HepG2 (cell line): ENCODE measurements around the gene SPRED3. TPM values are rescaled to one million over a fixed set of nuclear protein-coding genes. Genes with fewer than 3 reads are reported as not detected.

Experiments used
- ATAC-seq: fragments of 200-7000 bp; cut with Tn5 transposase; 3 replicates; pipeline ENCODE4 v1.9.1; 2020; ENCODE audit warnings: mild to moderate bottlenecking, moderate library complexity
- BruUV-seq: library from RNA; stranded (reverse); fragments of 400-500 nt; replicated peaks from 2 replicates; lab custom pipeline; 2021; lab: Mats Ljungman, UMichigan
- CTCF ChIA-PET: fragments of 300-600 bp; formaldehyde crosslinking; extraction: SDS; loops from one replicate; lab custom pipeline; 2021; ENCODE audit warnings: low total read pairs, inconsistent platforms, low intra/inter-chr PET ratio; lab: Yijun Ruan, JAX
- POLR2A ChIA-PET: fragments of 350-600 bp; sonication (Branson Sonifier 250); formaldehyde crosslinking; loops from one replicate; lab custom pipeline; 2020; ENCODE audit warnings: antibody characterized with exemption, inconsistent platforms; lab: Yijun Ruan, JAX
- DNase-seq: peaks from one replicate; pipeline ENCODE4 v3.0.0-alpha.2; 2015; ENCODE audit warnings: low spot score
- FAIRE-seq: peaks from 3 replicates; lab custom pipeline; 2011; peaks lifted over from hg19 to GRCh38; lab: Jason Lieb, UNC
- H2AFZ ChIP-seq: one replicate; pipeline ENCODE4 v1.6.1; 2011; ENCODE audit warnings: low read length, inconsistent platforms
- H3K27ac ChIP-seq: fragments of 300-600 bp; 3 replicates; pipeline ENCODE4 v1.8.0; 2011; ENCODE audit warnings: mixed run types, mild to moderate bottlenecking, mixed read lengths, low read length, inconsistent platforms; ENCODE audit not compliant: insufficient read depth; ENCODE audit errors: extremely low read length
- H3K27me3 ChIP-seq, 2 experiments: fragments of 200-600 bp in 1 of 2; 2 replicates in 1 of 2; 3 replicates in 1 of 2; pipeline versions ENCODE4 v1.6.0 to v1.8.0; 2011; ENCODE audit warnings: low read length in 2 of 2, mild to moderate bottlenecking in 2 of 2, moderate library complexity in 2 of 2, inconsistent platforms in 1 of 2; ENCODE audit not compliant: insufficient read depth in 2 of 2, control insufficient read depth in 1 of 2
- H3K36me3 ChIP-seq, 2 experiments: fragments of 200-600 bp in 1 of 2; replicated peaks in 1 of 2; 2 replicates in 1 of 2; 3 replicates in 1 of 2; pipeline versions ENCODE4 v1.5.1 to v1.8.0; 2011; ENCODE audit warnings: low read length in 2 of 2, inconsistent platforms in 1 of 2; ENCODE audit not compliant: insufficient read depth in 2 of 2, control insufficient read depth in 1 of 2
- H3K4me1 ChIP-seq: 2 replicates; pipeline ENCODE4 v1.5.1; 2012; ENCODE audit warnings: low read length, inconsistent platforms; ENCODE audit not compliant: insufficient read depth
- H3K4me2 ChIP-seq: 2 replicates; pipeline ENCODE4 v1.6.0; 2011; ENCODE audit warnings: low read depth, low read length, inconsistent platforms
- H3K4me3 ChIP-seq, 3 experiments: fragments of 200-600 bp in 1 of 3; sonication (generic), shearing (Covaris generic) in 1 of 3; replicated peaks in 1 of 3; 2 replicates each; pipeline ENCODE4 v1.5.1; 2011 to 2016; ENCODE audit warnings: low read length in 3 of 3, inconsistent platforms in 2 of 3, low read depth in 2 of 3, mild to moderate bottlenecking in 2 of 3, control low read depth in 1 of 3, mixed read lengths in 1 of 3; ENCODE audit not compliant: insufficient read depth in 1 of 3
- H3K79me2 ChIP-seq: one replicate; pipeline ENCODE4 v1.6.1; 2011; ENCODE audit warnings: low read length, inconsistent platforms; ENCODE audit not compliant: insufficient read depth
- H3K9ac ChIP-seq: 2 replicates; pipeline ENCODE4 v1.6.0; 2011; ENCODE audit warnings: mild to moderate bottlenecking, low read depth, low read length, inconsistent platforms; ENCODE audit not compliant: insufficient read depth
- H3K9me3 ChIP-seq: 2 replicates; pipeline ENCODE4 v1.5.1; 2012; ENCODE audit warnings: mild to moderate bottlenecking, low read length
- H4K20me1 ChIP-seq: 2 replicates; pipeline ENCODE4 v1.6.0; 2011; ENCODE audit warnings: inconsistent platforms, mild to moderate bottlenecking, low read length, moderate library complexity; ENCODE audit not compliant: insufficient read depth
- ASH2L ChIP-seq: fragments of 300-600, 200-600 bp; sonication (generic); IDR thresholded peaks from 2 replicates; pipeline ENCODE4 v1.7.0; 2017; ENCODE audit warnings: low read depth, mild to moderate bottlenecking, moderate library complexity, mixed read lengths, low read length; ENCODE audit not compliant: insufficient read length
- BCL6 ChIP-seq: IDR thresholded peaks from 2 replicates; pipeline ENCODE4 v1.6.1; 2016; ENCODE audit warnings: missing genetic modification reagents, missing compliant biosample characterization
- CEBPZ ChIP-seq: IDR thresholded peaks from 2 replicates; pipeline ENCODE4 v1.6.1; 2012; ENCODE audit warnings: low read length, improper control_type of control experiment
- JUND ChIP-seq: sonication (generic); formaldehyde crosslinking; IDR thresholded peaks from 2 replicates; pipeline ENCODE4 v1.8.0; 2022; ENCODE audit warnings: mild to moderate bottlenecking, missing genetic modification reagents
- LRRFIP1 ChIP-seq: sonication (generic); formaldehyde crosslinking; conservative IDR thresholded peaks from 2 replicates; pipeline ENCODE4 v1.4.0; 2020; ENCODE audit warnings: missing genetic modification reagents
- SNAPC4 ChIP-seq: sonication (generic); formaldehyde crosslinking; IDR thresholded peaks from 2 replicates; pipeline ENCODE4 v1.4.0; 2020; ENCODE audit warnings: mild to moderate bottlenecking, missing genetic modification reagents
- TRIM24 ChIP-seq: sonication (generic); formaldehyde crosslinking; IDR thresholded peaks from 2 replicates; pipeline ENCODE4 v1.8.0; 2022; ENCODE audit warnings: mild to moderate bottlenecking, missing genetic modification reagents
- U2AF1 ChIP-seq: fragments of 200-400 bp; formaldehyde crosslinking; optimal IDR thresholded peaks from 2 replicates; pipeline ENCODE3; 2017; ENCODE audit warnings: mild to moderate bottlenecking, low read depth, low read length
- ZNF20 ChIP-seq: sonication (generic); formaldehyde crosslinking; IDR thresholded peaks from 2 replicates; pipeline ENCODE4 v1.4.0; 2020; ENCODE audit warnings: mild to moderate bottlenecking, moderate library complexity, missing genetic modification reagents
- ZNF317 ChIP-seq: sonication (generic); formaldehyde crosslinking; IDR thresholded peaks from 2 replicates; pipeline ENCODE4 v1.5.0; 2020; ENCODE audit warnings: mild to moderate bottlenecking, missing genetic modification reagents
- ZNF362 ChIP-seq: sonication (generic); formaldehyde crosslinking; IDR thresholded peaks from 2 replicates; pipeline ENCODE4 v1.4.0; 2020; ENCODE audit warnings: missing genetic modification reagents, mild to moderate bottlenecking, borderline replicate concordance
- ZNF484 ChIP-seq: sonication (generic); formaldehyde crosslinking; IDR thresholded peaks from 2 replicates; pipeline ENCODE4 v1.5.1; 2020; ENCODE audit warnings: mild to moderate bottlenecking, low read depth, missing genetic modification reagents, borderline replicate concordance
- WGBS: methylation state at CpG from one replicate; pipeline ENCODE4 v1.1.6; 2017; ENCODE audit warnings: low lambda C conversion rate; 5-methylcytosine and 5-hydroxymethylcytosine counted together
- in situ Hi-C: cut with HindIII; loops from 2 replicates; pipeline ENCODE4 v1.10.0; 2017; ENCODE audit warnings: low pct_unique_long_range_greater_than_20kb; ENCODE audit not compliant: extremely low pct_ligation_motif_present
- intact Hi-C: fragments of 100-400 bp; cut with micrococcal nuclease; formaldehyde crosslinking; loops from one replicate; pipeline ENCODE4 v1.10.0; 2022; ENCODE audit not compliant: unreplicated experiment
- polyA plus RNA-seq, 8 experiments: library from polyadenylated mRNA; depleted of rRNA in 3 of 8; stranded (reverse) in 7 of 8; unstranded in 1 of 8; fragments of >200 nt; fragmentation: Illumina TruSeq in 4 of 8; extraction: Trizol in 4 of 8; gene quantifications; 2 replicates each; pipeline versions ENCODE4 v1.2.1 to v1.2.3, GENCODE V29; 2011 to 2016; ENCODE audit warnings: low read depth in 4 of 8, missing spikeins in 1 of 8, mixed read lengths in 1 of 8; ENCODE audit not compliant: insufficient read depth in 1 of 8
- total RNA-seq, 5 experiments: library from RNA; depleted of rRNA; stranded (reverse); fragments of >200 nt; fragmentation: Illumina TruSeq; extraction: Trizol; gene quantifications; 2 replicates each; pipeline ENCODE4 v1.2.3, GENCODE V29; 2016; ENCODE audit warnings: low read depth in 1 of 5

SPRED3 gene
- total and polyA plus RNA-seq, 2 of the 13 experiments (the other 11 are each of a cell fraction or from before 2014, with no cell fraction given): 0.15 to 0.17 TPM

- ATAC-seq (no peak), DNase-seq (no peak), FAIRE-seq (no peak)
- CTCF ChIA-PET: no interaction called here
- H3K27me3 ChIP-seq: peaks cover 0 to 6% of the 10 kb centered on the region in 2 experiments; a peak in 3 of 5 replicates
- peaks cover 8% of the 10 kb centered on the region for H3K4me1 ChIP-seq
- no peaks in the 10 kb centered on the region for H3K79me2 ChIP-seq
- intact Hi-C loops: no loop called here
- H4K20me1 ChIP-seq: peaks cover 4% of the 10 kb centered on the region; the same call in 1 of the 2 replicates
- H3K4me3 ChIP-seq: no peak overlapping the region
- POLR2A ChIA-PET: interaction anchor here (2.5 kb wide), 1 partner anchor 9 kb away, joined by 15 read pairs; the partner anchor contains the start of gene PSMD8
- no TSS peak for BruUV-seq
- H3K9me3 ChIP-seq: no peaks in the 10 kb centered on the region
- H3K27ac ChIP-seq: no peak overlapping the region
- H2AFZ ChIP-seq: no peak overlapping the region
- WGBS: 100% methylated on average over 1 of the region's 2 CpGs
- no peak overlapping the region for H3K9ac ChIP-seq
- peaks cover 22 to 44% of the 10 kb centered on the region in 2 experiments for H3K36me3 ChIP-seq
- in situ Hi-C loops: no loop called here
- no peak overlapping the region for H3K4me2 ChIP-seq
- TF ChIP-seq ZNF362 (CRISPR knock-in tag) (no peak), LRRFIP1 (CRISPR knock-in tag) (no peak), SNAPC4 (no peak), ZNF20 (CRISPR knock-in tag) (no peak), U2AF1 (no peak), ZNF317 (no peak), JUND (CRISPR knock-in tag) (no peak), CEBPZ (no peak), ASH2L (no peak), ZNF484 (CRISPR knock-in tag) (no peak), BCL6 (CRISPR knock-in tag) (no peak), TRIM24 (CRISPR knock-in tag) (no peak)
These were observed 4.8 kb upstream of the SPRED3 start for GRCh38 chr19:38383743-38384142.
